Lung (tissue), 12 donors: ENCODE data around the gene PACSIN1. TPM values are rescaled to one million over a fixed set of nuclear protein-coding genes. Genes with fewer than 3 reads are reported as not detected.

ENCODE experiments used
- ATAC-seq: fragments of 200-7000 bp; cut with Tn5 transposase; one replicate; pipeline ENCODE4 v1.9.1; 2020; ENCODE audit warnings: moderate number of reproducible peaks; ENCODE audit not compliant: insufficient read depth, low FRiP score
- DNase-seq, 3 donors: peaks; one replicate each; pipeline ENCODE4 v3.0.0-alpha.2; 2013 to 2017
- H3K27ac ChIP-seq, 2 donors: one replicate each; pipeline ENCODE4 v1.5.1; 2013; ENCODE audit warnings: mild to moderate bottlenecking in 2 of 2, moderate library complexity in 2 of 2, control low read depth in 1 of 2, inconsistent platforms in 1 of 2, low read depth in 1 of 2, low read length in 1 of 2
- H3K27me3 ChIP-seq, 3 donors: one replicate each; pipeline ENCODE4 v1.5.1; 2013; ENCODE audit warnings: low read length in 2 of 3; ENCODE audit not compliant: control insufficient read depth in 3 of 3, insufficient read depth in 3 of 3
- H3K36me3 ChIP-seq, 4 donors: one replicate each; pipeline ENCODE4 v1.5.1; 2013; ENCODE audit warnings: low read length in 4 of 4, mild to moderate bottlenecking in 1 of 4, moderate library complexity in 1 of 4; ENCODE audit not compliant: control insufficient read depth in 4 of 4, insufficient read depth in 4 of 4
- H3K4me1 ChIP-seq, 5 donors: one replicate each; pipeline ENCODE4 v1.5.1; 2013; ENCODE audit warnings: low read length in 5 of 5, mild to moderate bottlenecking in 2 of 5, moderate library complexity in 1 of 5; ENCODE audit not compliant: control insufficient read depth in 5 of 5, insufficient read depth in 5 of 5
- H3K4me3 ChIP-seq: one replicate; pipeline ENCODE4 v1.5.1; 2013; ENCODE audit warnings: mild to moderate bottlenecking, control low read depth, moderate library complexity
- H3K9ac ChIP-seq, 2 donors: one replicate each; pipeline ENCODE4 v1.5.1; 2013; ENCODE audit warnings: low read length in 2 of 2, control low read depth in 1 of 2; ENCODE audit not compliant: insufficient read depth in 1 of 2
- H3K9me3 ChIP-seq, 4 donors: one replicate each; pipeline ENCODE4 v1.5.1; 2013; ENCODE audit warnings: low read length in 3 of 4, mild to moderate bottlenecking in 1 of 4, moderate library complexity in 1 of 4; ENCODE audit not compliant: control insufficient read depth in 4 of 4, insufficient read depth in 3 of 4
- WGBS, 2 donors: extraction: QIAGEN DNeasy Blood & Tissue Kit; methylation state at CpG; one replicate each; pipeline ENCODE4 v1.1.7; 2013; 5-methylcytosine and 5-hydroxymethylcytosine counted together
- polyA plus RNA-seq, 2 donors: library from polyadenylated mRNA; stranded (reverse); fragments of 200-250 nt; gene quantifications; one replicate each; pipeline ENCODE4 v1.2.1, GENCODE V29; 2013
- total RNA-seq, 2 donors: library from RNA; depleted of rRNA in 1 of 2; stranded (reverse); fragments of >200 nt in 1 of 2; gene quantifications; one replicate each; pipeline ENCODE4 v1.2.1, GENCODE V29; 2014 to 2021
- TF ChIP-seq, protein P1 (sequence below): IDR thresholded peaks from 2 replicates; pipeline ENCODE4 v1.5.1; 2012; ENCODE audit warnings: mild to moderate bottlenecking; ENCODE audit errors: control extremely low read depth, extremely low read depth
- donor health status: control.
- donor health status: control.
- donor health status: Bipolar disorder and iron deficiency.
- donor health status: healthy.
- donor health status: DM: yes; HTN: yes; CAD: no.

The PACSIN1 gene
- total and polyA plus RNA-seq, 4 donors, result 0.02 to 0.17 (median 0.12) TPM

GRCh38 chr6:34544052-34544604 lies 78.3 kb downstream of the PACSIN1 start:
- ATAC-seq (no peak), DNase-seq (no peak)
- Histone ChIP-seq H3K4me1 (peaks cover 0 to 12% (median 0%) of the 10 kb centered on the region in 5 donors), H3K36me3 (no peaks in the 10 kb centered on the region), H3K9me3 (peaks cover 0 to 2% (median 0%) of the 10 kb centered on the region in 4 donors), H3K9ac (no peak overlapping the region), H3K27ac (no peak overlapping the region), H3K27me3 (no peaks in the 10 kb centered on the region), H3K4me3 (no peak overlapping the region)
- TF ChIP-seq, protein P1, sequence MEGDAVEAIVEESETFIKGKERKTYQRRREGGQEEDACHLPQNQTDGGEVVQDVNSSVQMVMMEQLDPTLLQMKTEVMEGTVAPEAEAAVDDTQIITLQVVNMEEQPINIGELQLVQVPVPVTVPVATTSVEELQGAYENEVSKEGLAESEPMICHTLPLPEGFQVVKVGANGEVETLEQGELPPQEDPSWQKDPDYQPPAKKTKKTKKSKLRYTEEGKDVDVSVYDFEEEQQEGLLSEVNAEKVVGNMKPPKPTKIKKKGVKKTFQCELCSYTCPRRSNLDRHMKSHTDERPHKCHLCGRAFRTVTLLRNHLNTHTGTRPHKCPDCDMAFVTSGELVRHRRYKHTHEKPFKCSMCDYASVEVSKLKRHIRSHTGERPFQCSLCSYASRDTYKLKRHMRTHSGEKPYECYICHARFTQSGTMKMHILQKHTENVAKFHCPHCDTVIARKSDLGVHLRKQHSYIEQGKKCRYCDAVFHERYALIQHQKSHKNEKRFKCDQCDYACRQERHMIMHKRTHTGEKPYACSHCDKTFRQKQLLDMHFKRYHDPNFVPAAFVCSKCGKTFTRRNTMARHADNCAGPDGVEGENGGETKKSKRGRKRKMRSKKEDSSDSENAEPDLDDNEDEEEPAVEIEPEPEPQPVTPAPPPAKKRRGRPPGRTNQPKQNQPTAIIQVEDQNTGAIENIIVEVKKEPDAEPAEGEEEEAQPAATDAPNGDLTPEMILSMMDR, result no peak
- WGBS, 2 donors, result 95% methylated on average over 27 of the region's 27 CpGs

DNA sequence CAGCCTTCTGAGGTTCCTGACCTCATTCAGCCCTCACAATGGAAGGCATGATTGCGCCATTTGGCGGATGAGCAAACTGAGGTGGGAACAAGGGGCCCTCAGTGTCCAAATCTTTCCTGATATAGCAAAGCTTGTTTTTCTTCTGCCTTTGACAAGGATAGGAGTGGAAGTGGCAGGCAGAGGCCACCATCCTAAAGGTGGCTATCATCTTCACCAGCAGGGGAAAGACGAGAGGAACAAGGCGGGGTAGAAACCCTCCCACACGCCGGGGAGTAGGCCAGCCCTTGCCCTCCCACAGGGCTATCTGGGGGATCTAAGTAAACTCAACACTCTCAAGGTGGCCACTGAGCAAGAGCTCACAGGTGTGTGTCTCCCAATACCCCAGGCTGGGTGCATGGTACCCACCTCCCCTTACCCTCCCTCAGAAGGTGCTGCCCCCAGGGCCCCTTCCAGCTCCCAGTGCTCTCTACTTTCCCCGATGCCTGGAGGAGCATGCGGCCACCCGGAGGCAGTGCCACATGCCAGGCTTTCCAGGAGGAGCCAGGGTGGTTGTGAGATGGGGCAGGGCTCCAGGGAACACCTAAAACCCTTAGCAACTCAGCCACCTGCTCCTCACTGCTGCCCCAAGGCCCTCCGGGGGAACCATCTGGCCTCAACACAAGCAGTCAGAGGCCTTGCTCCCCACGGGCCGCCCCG lies 79.0 kb downstream of the PACSIN1 start:
- TF ChIP-seq, protein P1, result no peak
- H3K4me1 ChIP-seq, result peaks cover 0 to 12% (median 0%) of the 10 kb centered on the region in 5 donors
- no peak for ATAC-seq
- no peak overlapping the region for H3K27ac ChIP-seq
- no peak overlapping the region for H3K4me3 ChIP-seq
- H3K9me3 ChIP-seq, result peaks cover 0 to 2% (median 0%) of the 10 kb centered on the region in 4 donors
- DNase-seq, result no peak
- no peaks in the 10 kb centered on the region for H3K36me3 ChIP-seq
- H3K9ac ChIP-seq, result no peak overlapping the region
- WGBS, 2 donors, result 86 to 87% methylated on average over 13 of the region's 13 CpGs
- no peaks in the 10 kb centered on the region for H3K27me3 ChIP-seq

- H3K4me1 ChIP-seq, result peaks cover 0 to 12% (median 0%) of the 10 kb centered on the region in 5 donors
- ATAC-seq (peak; percentile 41), DNase-seq (peak; percentile 23 to 65 (median 47))
- WGBS, 2 donors, result 17 to 23% methylated on average over 9 to 11 of the region's 11 CpGs
- no peak overlapping the region for H3K9ac ChIP-seq
- no peaks in the 10 kb centered on the region for H3K36me3 ChIP-seq
- TF ChIP-seq, protein P1, result no peak
- no peak overlapping the region for H3K4me3 ChIP-seq
- no peaks in the 10 kb centered on the region for H3K27me3 ChIP-seq
- no peak overlapping the region for H3K27ac ChIP-seq
- no peaks in the 10 kb centered on the region for H3K9me3 ChIP-seq
Measured at GRCh38 chr6:34546551-34547321, 80.9 kb downstream of the PACSIN1 start.
